GM18502 (cell line): Measurements from ENCODE around the gene CACNG1.

Source experiments
- ATAC-seq: cut with Tn5 transposase; IDR thresholded peaks from one replicate; pipeline ENCODE4 v1.9.1; 2021; ENCODE audit warnings: mild to moderate bottlenecking; ENCODE audit not compliant: unreplicated experiment, poor library complexity

The CACNG1 gene

DNA sequence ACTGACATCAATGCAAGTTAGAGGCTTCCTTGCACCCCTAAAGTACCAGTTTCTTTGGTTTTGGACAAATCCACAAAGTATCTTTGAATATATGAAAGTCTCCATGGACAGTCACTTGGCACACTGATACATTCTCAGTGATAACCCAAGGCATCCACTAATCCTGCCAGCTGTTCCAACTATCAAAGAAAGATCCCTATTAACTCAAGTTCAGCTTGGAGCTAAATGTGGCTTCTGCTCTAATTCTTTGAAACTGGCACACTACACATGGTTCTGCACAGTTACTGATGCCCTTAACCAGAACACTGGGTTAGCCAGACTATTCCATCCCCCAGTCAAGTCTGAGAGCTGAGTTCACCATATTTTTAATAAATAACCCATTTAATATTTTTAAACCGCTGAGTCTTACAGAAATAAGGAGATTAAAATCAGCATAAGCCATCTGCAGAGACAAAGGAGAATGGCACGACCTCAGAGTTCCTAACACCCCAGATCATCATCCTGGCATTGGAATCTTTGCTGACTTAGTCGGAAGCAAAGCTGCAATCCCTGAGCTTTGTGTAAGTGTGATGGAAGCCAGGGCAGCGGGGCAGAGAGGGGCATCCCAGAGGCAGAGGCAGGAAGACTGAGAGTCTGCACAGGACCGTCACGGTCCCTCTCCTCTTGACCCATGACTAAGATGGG lies 6.3 kb downstream of the CACNG1 start:
- ATAC-seq: no peak

DNA sequence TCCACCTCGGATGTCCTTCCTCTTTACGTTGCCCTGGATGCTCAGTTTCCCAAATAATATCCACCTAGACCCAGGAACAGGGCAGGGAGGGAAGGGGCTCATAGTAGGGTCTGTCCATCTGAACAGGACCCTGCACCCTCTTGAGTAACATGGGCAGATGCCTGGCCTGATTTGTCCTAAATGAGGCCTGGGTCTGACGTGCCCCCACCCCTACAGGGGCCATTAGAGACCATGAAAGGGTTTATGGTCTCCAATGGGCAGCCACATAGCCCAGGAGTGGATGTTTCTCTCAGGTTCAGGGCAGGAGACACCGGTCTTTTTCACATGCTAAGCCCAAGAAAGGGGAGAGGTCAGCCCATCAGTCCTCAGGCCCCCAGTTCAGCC lies 6.8 kb downstream of the CACNG1 start:
- ATAC-seq: no peak

DNA sequence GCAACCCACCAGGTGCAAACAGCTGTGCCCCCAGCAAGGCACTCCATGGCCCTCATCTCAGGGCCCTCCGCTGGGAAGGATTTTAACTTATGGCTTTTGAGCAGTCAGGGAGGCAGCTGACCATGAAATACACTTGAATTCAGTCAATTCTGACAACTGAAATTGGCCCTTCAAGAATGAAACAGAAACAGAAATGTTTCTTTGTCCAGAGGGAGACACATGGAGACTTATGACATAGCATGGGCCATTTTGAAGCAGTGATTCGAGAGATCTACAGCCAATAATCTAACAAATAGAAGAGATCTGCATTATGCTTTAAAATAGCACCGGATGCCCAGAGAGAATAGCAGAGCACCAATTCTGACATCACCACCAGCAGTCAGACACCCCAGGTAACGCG lies 7.5 kb downstream of the CACNG1 start:
- no peak for ATAC-seq

DNA sequence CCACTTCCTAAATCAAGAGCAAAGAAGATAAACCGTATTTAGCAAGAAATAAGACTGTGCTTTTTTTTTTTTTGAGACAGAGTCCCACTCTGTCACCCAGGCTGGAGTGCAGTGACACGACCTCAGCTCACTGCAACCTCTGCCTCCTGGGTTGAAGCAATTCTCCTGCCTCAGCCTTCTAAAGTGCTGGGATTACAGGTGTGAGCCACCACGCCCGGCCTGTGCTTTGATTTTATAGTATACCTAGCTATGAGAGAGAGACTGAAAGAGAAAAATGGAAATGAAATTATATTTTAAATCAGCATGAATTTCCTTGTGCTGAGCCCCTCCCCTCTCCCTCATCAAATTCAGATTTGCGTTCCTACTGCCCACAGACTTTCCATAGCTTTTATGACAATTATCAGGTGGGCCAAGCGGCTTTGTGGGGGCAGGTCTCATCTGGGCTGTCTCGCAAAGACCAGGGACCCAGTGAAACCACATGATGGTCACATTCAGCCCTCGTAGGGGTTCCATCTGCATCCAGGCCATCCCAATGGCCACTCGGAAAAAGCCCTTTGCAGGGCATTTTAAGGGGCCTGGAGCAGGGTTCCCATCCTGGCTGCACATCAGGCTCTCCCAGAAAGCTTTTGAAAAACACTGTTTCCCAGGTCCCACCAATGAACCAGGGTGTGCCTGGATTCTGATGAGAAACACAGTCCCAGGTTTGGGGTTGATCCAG lies 8.5 kb downstream of the CACNG1 start:
- no peak for ATAC-seq

DNA sequence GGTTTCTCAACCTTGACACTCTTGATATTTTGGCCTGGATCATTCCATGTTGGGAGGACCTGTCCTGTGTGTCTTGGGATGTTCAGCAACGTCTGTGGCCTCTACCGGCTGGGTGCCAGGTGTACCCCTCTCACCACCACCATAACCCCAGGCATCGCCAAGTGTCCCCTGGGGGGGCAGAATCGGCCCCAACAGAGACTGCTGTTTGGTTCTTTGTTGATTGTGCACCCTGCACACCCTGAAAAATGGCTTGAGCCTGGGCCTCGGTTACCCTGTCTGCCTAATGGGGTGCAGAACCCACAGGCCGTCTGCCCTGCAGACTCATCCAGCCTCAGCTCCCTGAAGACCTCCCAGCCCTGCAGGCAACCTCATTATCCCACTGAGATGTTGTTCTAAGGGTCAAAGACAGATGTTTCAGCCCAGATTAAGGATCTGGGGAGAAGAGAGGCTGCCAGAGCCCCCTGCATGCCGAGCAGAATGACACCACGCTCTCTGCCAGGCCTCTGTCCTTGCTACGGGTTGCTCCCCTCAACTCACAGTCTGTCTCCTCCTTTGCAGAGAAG lies 9.2 kb downstream of the CACNG1 start:
- no peak for ATAC-seq

DNA sequence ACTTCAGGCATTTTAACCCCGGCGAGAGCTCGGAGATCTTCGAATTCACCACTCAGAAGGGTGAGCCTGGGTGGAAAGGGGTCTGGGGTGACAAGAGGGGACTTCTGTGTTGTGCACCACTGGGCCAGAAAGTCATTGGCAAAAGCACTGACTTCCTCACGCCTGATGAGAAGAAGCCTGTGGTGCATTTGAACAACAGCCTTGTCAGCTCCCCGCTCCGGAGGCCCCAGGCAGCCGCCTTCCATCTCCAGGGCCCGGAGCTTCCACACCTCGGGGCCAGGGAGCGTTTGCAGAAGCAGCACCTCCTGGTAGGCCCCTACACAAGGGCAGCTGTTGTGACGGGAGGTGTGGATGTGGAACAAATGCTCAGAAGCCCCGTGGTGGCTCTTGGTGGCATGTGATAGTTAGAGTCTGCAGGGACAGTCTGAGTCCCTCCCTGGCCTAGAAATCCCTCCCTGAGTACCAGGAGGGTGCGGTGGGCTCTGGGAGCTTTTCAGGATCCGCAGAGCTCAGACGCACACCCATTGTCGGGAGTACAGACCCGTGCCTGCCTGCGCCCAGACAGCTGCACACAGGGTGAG lies 9.7 kb downstream of the CACNG1 start:
- ATAC-seq: no peak

DNA sequence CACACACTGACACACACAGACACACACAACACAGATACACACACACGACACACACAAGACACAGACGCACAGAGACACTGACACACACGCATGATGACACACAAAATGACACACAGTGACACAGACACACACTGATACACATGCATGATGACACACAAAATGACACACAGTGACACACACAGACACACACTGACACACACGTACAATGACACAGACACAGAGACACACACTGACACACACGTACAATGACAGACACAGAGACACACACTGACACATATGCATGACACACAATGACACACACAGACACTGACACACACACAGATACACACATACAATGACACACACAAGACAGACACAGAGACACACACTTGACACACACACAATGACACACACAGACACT lies 10.3 kb downstream of the CACNG1 start:
- no peak for ATAC-seq

DNA sequence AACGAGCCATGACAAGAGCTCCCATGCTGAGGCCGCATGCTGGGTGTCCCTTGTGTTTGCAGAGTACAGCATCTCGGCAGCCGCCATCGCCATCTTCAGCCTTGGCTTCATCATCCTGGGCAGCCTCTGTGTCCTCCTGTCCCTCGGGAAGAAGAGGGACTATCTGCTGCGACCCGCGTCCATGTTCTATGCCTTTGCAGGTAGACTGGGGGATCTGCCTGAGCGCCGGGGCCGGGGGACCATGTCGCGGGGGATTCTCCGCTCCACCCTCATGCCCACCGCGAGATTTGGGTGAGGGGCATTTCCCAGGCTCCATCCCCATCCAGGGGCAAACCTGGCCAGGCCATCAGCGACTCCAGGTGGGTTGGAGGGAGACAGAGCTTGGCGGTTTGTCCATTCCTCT lies 10.7 kb downstream of the CACNG1 start:
- ATAC-seq: no peak

DNA sequence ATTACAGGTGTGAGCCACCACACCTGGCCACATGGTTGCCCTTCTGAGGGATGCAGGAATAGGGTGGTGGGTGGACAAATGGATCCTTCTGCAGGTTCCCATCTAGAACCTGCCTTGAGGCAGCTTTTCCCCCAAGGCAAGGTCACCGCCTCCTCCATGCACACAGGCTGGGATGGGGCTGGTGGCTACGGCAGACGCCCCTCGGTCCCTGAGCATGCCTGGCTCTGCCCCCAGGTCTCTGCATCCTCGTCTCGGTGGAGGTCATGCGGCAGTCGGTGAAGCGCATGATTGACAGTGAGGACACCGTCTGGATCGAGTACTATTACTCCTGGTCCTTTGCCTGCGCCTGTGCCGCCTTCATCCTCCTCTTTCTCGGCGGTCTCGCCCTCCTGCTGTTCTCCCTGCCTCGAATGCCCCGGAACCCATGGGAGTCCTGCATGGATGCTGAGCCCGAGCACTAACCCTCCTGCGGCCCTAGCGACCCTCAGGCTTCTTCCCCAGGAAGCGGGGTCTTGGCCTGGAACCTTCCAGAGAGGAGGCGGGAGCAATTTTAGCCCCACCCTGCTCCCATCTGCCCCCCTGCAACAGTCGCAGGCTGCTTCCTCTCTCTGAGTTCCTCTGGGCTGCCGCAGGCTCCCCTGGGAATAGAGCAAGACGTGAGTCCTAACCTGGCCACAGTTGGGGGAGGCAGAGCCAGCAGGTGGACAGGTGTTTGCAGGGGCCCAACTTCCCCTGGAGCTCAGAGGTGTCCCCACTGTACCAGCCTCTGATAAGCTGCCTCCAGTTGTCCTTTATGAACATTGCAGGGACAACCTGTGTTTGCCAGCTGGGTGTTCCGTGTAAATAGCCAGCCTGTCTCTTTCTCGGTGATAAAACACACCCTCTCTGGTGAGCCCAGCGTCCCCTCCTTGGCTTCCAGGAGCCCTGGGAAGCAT lies 11.7 kb downstream of the CACNG1 start:
- no peak for ATAC-seq

DNA sequence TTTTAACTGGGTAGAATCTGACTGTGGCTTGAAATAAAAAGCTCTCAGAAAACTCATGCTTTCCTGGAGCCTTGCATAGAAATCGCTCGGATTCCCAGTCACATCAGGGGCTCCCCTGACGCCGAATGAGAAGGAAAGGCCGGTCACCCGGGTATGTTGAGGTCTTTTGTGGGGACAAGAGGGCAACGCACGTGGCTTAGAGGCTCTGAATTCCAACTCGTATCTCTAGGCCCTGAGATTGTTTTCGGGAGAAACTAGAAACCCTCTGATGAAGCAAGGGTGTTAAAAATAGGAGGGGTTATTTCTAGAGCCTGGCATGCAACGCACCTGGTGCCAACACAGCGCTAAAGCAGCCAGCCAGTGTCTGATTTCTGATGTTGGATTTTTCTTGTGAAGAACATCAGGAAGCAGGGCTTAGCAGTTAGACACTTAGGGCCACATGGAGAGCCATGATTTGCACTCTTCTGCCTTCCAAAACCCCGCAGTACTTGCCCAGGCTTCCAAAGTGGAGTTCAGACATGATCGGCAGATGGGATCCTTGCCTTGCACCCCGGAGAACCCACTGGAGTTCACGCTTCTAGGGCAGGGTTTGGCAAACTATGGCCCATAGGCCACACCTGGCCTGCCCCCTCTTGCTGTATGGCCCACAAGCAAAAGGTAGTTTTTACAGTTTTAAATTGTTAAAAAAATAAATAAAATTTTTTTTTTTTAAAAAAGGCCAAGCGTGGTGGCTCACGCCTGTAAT lies 12.6 kb downstream of the CACNG1 start:
- ATAC-seq: no peak

DNA sequence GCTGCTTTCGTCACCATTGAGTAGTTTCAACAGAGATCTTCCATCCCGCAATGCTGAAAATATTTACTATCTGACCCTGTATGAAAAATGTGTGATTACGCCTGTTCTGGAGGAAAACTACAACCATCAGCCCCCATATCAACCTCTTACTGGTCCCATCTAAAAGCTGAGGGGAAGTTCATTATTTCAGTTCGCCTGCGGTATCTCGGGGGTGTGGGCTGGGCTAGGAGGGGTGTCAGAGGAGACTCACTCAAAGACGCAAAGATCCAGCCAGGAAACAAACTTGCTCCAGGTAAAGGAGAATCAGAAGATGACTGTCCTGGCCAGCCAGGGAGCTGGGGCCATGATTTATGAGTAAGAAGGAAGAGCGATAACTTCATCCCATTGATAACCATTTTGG lies 13.7 kb downstream of the CACNG1 start:
- no peak for ATAC-seq

DNA sequence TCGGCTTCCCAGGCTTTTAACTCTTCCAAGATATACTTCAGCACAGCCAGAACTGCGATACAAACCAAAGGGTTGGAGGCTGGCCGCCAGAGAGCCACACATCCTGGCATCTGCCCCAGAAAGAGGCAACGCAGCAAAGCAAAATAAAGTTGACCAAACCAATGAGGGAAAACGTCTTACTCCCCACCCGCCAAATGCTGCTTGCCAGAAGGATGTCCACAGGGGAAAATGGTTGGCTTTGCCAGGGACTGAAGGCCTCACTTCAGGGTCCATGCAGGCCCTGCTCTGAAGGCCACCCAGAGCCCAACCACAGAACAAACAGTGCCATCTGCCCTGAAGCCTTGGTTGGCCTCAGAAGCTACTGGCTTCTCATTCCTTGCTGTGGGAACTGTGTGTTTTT lies 15.0 kb downstream of the CACNG1 start:
- no peak for ATAC-seq

DNA sequence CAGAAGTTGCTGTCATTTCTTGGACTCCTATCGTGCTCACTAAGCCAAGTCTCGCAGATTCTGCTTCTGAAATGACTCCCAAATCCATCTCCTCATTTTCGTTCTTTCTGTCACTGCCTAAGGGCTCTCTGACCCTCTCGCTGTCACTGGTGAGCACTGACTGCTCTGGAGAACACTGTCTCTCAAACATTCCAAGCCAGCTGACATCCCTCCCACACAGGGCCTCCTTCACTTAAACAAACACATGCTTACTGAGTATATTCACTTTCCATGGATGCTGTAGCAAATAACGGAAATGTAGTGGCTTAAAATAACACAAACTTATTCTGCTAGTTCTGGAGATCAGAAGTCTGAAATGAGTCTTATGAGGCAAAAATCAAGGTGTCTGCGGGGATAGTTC lies 18.8 kb downstream of the CACNG1 start:
- ATAC-seq: no peak

DNA sequence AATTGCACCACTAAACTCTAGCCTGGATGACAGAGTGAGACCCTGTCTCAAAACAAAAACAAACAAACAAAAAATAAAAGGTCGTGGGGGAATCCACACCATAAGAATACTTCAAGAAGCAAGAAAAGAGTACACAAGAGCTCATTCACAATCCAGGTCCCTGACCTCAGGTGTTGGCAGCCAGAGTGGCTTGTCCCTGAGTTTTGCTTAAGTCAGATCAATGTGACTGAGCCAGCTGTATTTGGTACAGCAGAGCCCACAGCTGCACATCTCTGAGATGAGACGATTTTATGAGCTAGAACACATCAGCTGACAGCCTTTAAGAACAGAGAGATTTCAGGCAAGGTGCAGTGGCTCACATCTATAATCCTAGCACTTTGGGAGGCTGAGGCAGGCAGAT lies 22.4 kb downstream of the CACNG1 start:
- no peak for ATAC-seq

DNA sequence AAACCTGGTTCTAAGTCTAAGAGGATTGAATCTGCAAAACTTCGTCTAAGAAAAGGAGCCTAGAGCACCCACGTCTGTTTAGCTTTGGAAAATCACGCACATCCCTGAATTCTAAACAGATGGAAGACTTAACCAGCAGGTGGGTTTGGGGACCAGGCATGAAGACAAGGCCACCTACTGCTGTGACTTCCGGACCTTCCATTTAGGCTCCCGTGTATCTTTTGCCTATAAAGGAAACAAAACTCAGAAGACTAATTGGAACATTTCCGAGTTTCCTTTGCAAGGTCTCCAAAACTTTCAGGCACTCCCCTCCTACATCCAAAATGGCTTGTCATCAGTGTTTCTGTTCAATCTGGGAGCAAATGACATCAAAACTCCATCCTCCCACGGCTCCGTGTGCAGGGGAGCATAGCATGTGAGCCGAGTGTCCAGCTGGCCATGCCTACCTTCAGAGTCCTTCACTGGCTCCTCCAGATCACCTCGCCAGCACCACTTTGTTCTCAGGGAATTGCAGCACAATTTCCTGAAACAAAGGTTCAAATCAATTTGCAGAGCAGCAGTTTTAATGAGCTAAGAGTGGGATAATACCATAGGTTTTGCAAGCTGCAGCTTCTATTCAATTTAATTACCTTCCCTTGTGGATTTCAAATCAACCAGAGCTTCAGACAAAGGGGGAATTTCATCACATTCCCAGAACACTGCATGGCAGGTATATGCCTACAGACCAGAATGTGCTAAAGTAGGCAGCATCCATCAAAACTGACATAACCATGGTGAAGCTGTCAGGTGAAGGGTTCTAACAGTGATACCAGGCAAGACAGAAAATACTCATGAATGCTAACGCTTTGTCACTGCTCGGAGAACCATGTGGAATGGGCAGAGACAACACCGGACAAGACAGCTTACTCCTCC lies 23.5 kb downstream of the CACNG1 start:
- no peak for ATAC-seq

DNA sequence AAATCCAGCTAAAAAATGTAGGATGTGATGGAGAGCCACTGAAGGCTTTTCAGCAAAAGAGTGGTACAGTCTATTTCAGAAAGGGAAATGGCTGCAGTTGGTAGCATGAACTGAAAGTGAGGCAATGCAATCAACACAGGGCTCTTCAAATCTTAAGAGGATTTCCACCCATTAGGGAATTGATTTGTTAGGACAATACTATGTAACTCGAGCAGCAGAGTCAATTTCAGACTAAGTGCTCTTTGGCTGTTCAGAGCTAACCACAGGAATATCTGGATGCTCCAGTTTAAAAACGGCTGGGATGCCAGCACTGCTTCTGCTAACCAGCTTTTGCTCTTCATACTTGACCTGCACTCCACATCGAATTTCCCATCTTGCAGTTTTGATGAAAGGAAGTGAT lies 24.6 kb downstream of the CACNG1 start:
- no peak for ATAC-seq

DNA sequence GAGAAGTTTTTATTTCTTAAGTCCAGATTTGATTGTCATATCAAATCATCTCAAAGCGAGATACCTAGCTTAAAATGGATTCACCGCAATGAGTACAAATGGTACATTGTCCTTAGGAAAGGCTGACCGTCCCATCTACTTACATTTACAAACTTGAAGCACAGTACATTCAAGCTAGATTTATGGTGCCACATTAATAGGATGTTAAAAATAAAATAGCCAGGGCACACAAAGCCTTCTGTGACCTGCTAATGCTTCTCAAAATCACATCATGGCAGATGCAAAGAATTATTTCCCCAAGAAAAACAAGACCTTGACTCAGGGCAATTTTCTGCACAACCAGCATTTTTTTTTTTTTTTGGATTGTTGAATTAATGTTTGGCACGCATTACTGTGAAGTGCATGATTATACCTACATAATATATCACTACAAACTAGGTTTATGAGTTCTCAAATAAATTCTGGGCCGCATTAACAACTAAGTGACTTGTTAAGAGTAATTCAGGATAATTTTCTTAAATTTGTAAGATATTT lies 25.3 kb downstream of the CACNG1 start:
- no peak for ATAC-seq

DNA sequence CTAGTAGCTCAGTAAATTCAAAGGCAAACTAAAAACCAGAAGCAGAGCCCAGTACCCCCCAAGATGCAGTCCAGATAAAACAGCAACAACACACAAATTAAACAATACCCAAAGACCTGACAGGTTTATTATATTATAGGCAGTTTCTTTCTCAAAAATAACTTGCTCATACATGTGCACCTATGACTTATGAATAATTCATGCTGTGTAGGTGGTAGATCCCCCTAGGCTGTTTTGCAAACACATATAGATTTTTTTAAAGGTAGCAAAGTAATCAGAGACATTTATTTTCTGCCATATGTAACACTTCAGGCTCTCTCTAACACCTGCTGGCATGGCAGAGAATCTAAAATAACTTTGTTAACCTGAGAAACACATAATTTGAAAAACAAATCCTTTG lies 27.2 kb downstream of the CACNG1 start:
- ATAC-seq: no peak

DNA sequence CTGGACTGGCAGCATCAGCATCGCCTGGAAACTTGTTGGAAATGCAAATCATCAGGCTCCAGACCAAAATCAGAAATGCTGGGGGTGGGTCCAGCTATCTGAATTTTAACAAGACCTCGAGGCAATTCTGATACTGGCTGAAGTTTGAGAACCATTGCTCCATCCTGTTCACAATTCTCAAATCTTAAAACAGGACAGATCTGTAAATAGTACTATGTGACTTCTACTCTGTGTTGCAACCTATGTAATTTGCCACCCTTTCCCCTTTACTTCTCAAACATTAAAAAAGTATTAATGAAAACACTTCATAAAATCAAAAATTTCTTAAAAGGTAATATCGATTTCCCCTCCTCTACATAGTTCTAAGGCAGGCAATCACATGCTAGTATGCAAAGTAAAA lies 28.5 kb downstream of the CACNG1 start:
- ATAC-seq: no peak
